Trophoblast cell (in vitro differentiated cells and primary cell): Measurements from ENCODE around the gene TMPRSS4.

Source experiments
- DNase-seq, 2 donors: peaks; one replicate each; pipeline ENCODE4 v3.0.0-alpha.2; 2016
- H2AFZ ChIP-seq: 2 replicates; pipeline ENCODE4 v1.6.1; 2013; ENCODE audit warnings: low read length, moderate library complexity, mild to moderate bottlenecking; ENCODE audit not compliant: insufficient read depth, poor library complexity
- H2AK5ac ChIP-seq: 2 replicates; pipeline ENCODE4 v1.6.1; 2013; ENCODE audit warnings: mild to moderate bottlenecking, low read length
- H2BK120ac ChIP-seq: 2 replicates; pipeline ENCODE4 v1.6.1; 2013; ENCODE audit warnings: low read length, mild to moderate bottlenecking, moderate library complexity; ENCODE audit not compliant: insufficient read depth, poor library complexity
- H2BK12ac ChIP-seq: 2 replicates; pipeline ENCODE4 v1.6.1; 2013; ENCODE audit warnings: mild to moderate bottlenecking, low read length, moderate library complexity
- H2BK5ac ChIP-seq: 2 replicates; pipeline ENCODE4 v1.6.1; 2013; ENCODE audit warnings: low read length, low read depth, moderate library complexity, mild to moderate bottlenecking; ENCODE audit not compliant: poor library complexity
- H3K14ac ChIP-seq: 2 replicates; pipeline ENCODE4 v1.6.1; 2013; ENCODE audit warnings: mild to moderate bottlenecking, low read length
- H3K18ac ChIP-seq: 2 replicates; pipeline ENCODE4 v1.6.1; 2013; ENCODE audit warnings: mild to moderate bottlenecking, low read length
- H3K23ac ChIP-seq: 2 replicates; pipeline ENCODE4 v1.6.1; 2013; ENCODE audit warnings: low read length
- H3K27ac ChIP-seq: 2 replicates; pipeline ENCODE4 v1.5.1; 2013; ENCODE audit warnings: low read depth, mild to moderate bottlenecking, inconsistent platforms, low read length, moderate library complexity
- H3K27me3 ChIP-seq: 2 replicates; pipeline ENCODE4 v1.6.1; 2013; ENCODE audit warnings: inconsistent platforms, mild to moderate bottlenecking, low read length, moderate library complexity; ENCODE audit not compliant: insufficient read depth
- H3K36me3 ChIP-seq, 2 experiments: 1 replicate in 1 of 2; 2 replicates in 1 of 2; pipeline ENCODE4 v1.6.1; 2013; ENCODE audit warnings: low read length in 2 of 2, mild to moderate bottlenecking in 2 of 2, moderate library complexity in 1 of 2; ENCODE audit not compliant: insufficient read depth in 2 of 2, control insufficient read depth in 1 of 2
- H3K4ac ChIP-seq: 2 replicates; pipeline ENCODE4 v1.6.1; 2013; ENCODE audit warnings: low read depth, mild to moderate bottlenecking, low read length, moderate library complexity
- H3K4me1 ChIP-seq, 2 experiments: 1 replicate in 1 of 2; 2 replicates in 1 of 2; pipeline ENCODE4 v1.6.1; 2013; ENCODE audit warnings: low read length in 2 of 2, mild to moderate bottlenecking in 2 of 2, moderate library complexity in 1 of 2; ENCODE audit not compliant: insufficient read depth in 2 of 2, control insufficient read depth in 1 of 2
- H3K4me2 ChIP-seq: 2 replicates; pipeline ENCODE4 v1.6.1; 2013; ENCODE audit warnings: inconsistent platforms, mild to moderate bottlenecking, low read length, moderate library complexity
- H3K4me3 ChIP-seq: 2 replicates; pipeline ENCODE4 v1.5.1; 2013; ENCODE audit warnings: mild to moderate bottlenecking, low read depth, low read length, inconsistent platforms
- H3K79me1 ChIP-seq: one replicate; pipeline ENCODE4 v1.6.1; 2013; ENCODE audit warnings: low read length
- H3K79me2 ChIP-seq: 2 replicates; pipeline ENCODE4 v1.6.1; 2013; ENCODE audit warnings: low read length, mild to moderate bottlenecking; ENCODE audit not compliant: control insufficient read depth, insufficient read depth, poor library complexity
- H3K9ac ChIP-seq: 2 replicates; pipeline ENCODE4 v1.6.1; 2013; ENCODE audit warnings: mild to moderate bottlenecking, low read length
- H3K9me3 ChIP-seq: 2 replicates; pipeline ENCODE4 v1.6.1; 2013; ENCODE audit warnings: low read depth, mild to moderate bottlenecking, control low read depth, inconsistent platforms, low read length; ENCODE audit not compliant: insufficient read depth
- H4K12ac ChIP-seq: 2 replicates; pipeline ENCODE4 v1.6.1; 2013; ENCODE audit warnings: low read depth, mild to moderate bottlenecking, low read length, moderate library complexity
- H4K8ac ChIP-seq: 2 replicates; pipeline ENCODE4 v1.6.1; 2013; ENCODE audit warnings: low read depth, mild to moderate bottlenecking, low read length, moderate library complexity
- H4K91ac ChIP-seq: one replicate; pipeline ENCODE4 v1.6.1; 2013; ENCODE audit warnings: low read depth, mild to moderate bottlenecking, low read length, moderate library complexity
- WGBS: extraction: QIAGEN DNeasy Blood & Tissue Kit; methylation state at CpG from one replicate; pipeline ENCODE4 v1.1.7; 2013; ENCODE audit warnings: missing lambda C conversion rate; ENCODE audit not compliant: insufficient read length, insufficient coverage; ENCODE audit errors: extremely low coverage; 5-methylcytosine and 5-hydroxymethylcytosine counted together

TMPRSS4 gene

DNA sequence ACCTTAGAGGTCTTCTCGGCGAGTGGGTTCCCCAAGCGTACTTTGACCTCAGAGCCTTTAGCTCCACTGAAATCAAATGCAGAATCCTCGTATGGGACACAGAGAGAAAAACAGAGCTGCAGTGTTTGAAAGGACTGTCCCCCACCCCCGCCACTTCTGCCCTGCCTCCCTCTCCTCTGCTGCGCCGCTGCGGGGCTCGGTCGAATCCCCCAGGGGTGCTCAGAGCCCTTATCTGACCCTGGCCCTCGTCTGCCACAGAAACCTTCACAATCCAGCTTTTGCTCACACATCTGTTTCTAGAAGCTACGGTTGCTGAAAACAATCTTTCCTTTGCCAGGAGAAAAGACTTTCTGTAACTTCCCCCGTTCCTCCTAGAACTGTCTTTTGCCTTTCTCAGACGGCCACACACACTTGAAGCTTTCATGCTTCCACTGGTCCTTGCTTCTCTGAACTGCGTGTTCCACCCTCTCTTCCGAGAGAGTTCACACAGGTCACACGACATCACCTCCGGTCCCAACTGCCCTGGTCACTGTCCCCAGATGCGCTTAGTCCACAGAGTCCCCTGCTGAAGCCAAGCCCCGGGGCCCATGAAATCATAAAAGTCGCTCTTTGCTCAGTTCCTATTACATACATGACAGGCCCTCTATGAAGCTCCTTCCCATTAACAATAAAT, 6.1 kb downstream of the TMPRSS4 start:
- no CpG with 5 or more reads among the region's 21 CpGs for WGBS
- Histone ChIP-seq H3K4me3 (no peak overlapping the region), H2BK5ac (no peak overlapping the region), H3K79me1 (no peaks in the 10 kb centered on the region), H3K9ac (no peak overlapping the region), H2AFZ (no peak overlapping the region), H3K23ac (no peak overlapping the region), H3K14ac (no peak overlapping the region), H3K4me1 (peaks cover 13 to 16% of the 10 kb centered on the region in 2 experiments), H3K36me3 (no peaks in the 10 kb centered on the region), H3K18ac (no peak overlapping the region), H4K12ac (no peak overlapping the region), H3K27ac (no peak overlapping the region), H3K79me2 (no peaks in the 10 kb centered on the region), H3K27me3 (no peaks in the 10 kb centered on the region), H4K8ac (no peak overlapping the region), H3K4me2 (no peak overlapping the region), H3K9me3 (peaks cover 12% of the 10 kb centered on the region), H2BK120ac (no peak overlapping the region), H4K91ac (no peak overlapping the region), H2AK5ac (no peak overlapping the region), H3K4ac (no peak overlapping the region), H2BK12ac (no peak overlapping the region)
- no peak for DNase-seq

DNA sequence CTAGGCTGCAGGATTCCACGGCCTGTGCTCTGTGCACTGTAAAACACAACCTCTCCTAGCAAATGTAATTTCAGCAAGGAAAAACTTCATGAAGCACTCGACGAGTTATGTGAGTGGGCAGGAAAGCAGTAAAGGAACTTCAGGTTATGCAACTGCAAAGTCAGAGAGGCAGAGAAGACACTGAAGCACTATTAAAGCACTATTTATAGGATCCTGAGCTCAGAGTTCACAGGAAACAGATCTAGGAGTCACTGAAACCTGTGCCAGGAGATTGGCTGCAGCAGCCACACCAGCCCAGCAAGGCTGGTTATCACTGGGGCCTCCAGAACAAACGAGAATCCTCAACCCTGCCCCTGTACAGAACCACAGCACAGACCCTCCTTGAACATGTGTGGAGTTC, 7.4 kb downstream of the TMPRSS4 start:
- H2BK12ac ChIP-seq, result no peak overlapping the region
- peaks cover 5 to 9% of the 10 kb centered on the region in 2 experiments for H3K4me1 ChIP-seq
- no peaks in the 10 kb centered on the region for H3K36me3 ChIP-seq
- H3K18ac ChIP-seq, result no peak overlapping the region
- no peak overlapping the region for H3K9ac ChIP-seq
- no peak overlapping the region for H4K12ac ChIP-seq
- no peak overlapping the region for H3K27ac ChIP-seq
- H2AFZ ChIP-seq, result no peak overlapping the region
- no peaks in the 10 kb centered on the region for H3K27me3 ChIP-seq
- no peaks in the 10 kb centered on the region for H3K79me2 ChIP-seq
- H2BK5ac ChIP-seq, result no peak overlapping the region
- H2AK5ac ChIP-seq, result no peak overlapping the region
- no peak overlapping the region for H2BK120ac ChIP-seq
- no peaks in the 10 kb centered on the region for H3K79me1 ChIP-seq
- no peak overlapping the region for H3K4me3 ChIP-seq
- WGBS, result no CpG with 5 or more reads among the region's 4 CpGs
- H3K4me2 ChIP-seq, result no peak overlapping the region
- no peak overlapping the region for H3K4ac ChIP-seq
- H4K91ac ChIP-seq, result no peak overlapping the region
- no peak for DNase-seq
- H4K8ac ChIP-seq, result no peak overlapping the region
- no peak overlapping the region for H3K23ac ChIP-seq
- H3K9me3 ChIP-seq, result peaks cover 12% of the 10 kb centered on the region
- no peak overlapping the region for H3K14ac ChIP-seq

DNA sequence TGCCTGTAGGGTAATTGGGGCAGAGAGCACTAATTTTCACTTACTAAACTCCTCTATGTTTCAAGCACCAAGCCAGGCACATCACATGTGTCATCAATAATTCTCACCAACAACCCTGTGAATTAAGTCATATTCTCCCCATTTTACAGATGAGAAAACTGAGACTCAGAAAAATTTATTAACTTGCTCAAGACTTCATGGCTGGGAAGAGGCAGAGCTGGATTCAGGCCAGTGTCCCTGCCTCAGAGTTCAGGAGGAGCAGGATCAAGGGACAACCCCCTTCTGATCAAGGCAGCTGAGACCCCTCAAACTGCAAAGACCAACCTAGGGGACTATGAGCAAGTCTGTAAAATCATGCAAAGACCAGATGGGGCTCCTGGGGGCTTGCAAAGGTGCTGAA, 7.8 kb downstream of the TMPRSS4 start:
- H2BK12ac ChIP-seq, result no peak overlapping the region
- H3K27me3 ChIP-seq, result no peaks in the 10 kb centered on the region
- no peak overlapping the region for H2BK120ac ChIP-seq
- H3K27ac ChIP-seq, result no peak overlapping the region
- H3K4me2 ChIP-seq, result no peak overlapping the region
- no peak overlapping the region for H3K14ac ChIP-seq
- H3K79me2 ChIP-seq, result no peaks in the 10 kb centered on the region
- peaks cover 1 to 5% of the 10 kb centered on the region in 2 experiments for H3K4me1 ChIP-seq
- no peak overlapping the region for H2AK5ac ChIP-seq
- no peak overlapping the region for H2BK5ac ChIP-seq
- H3K9me3 ChIP-seq, result peaks cover 12% of the 10 kb centered on the region
- no peaks in the 10 kb centered on the region for H3K79me1 ChIP-seq
- H4K8ac ChIP-seq, result no peak overlapping the region
- H4K12ac ChIP-seq, result no peak overlapping the region
- H3K18ac ChIP-seq, result no peak overlapping the region
- H3K9ac ChIP-seq, result no peak overlapping the region
- H3K36me3 ChIP-seq, result no peaks in the 10 kb centered on the region
- H3K4me3 ChIP-seq, result no peak overlapping the region
- H4K91ac ChIP-seq, result no peak overlapping the region
- H2AFZ ChIP-seq, result no peak overlapping the region
- no peak overlapping the region for H3K23ac ChIP-seq
- DNase-seq, result no peak
- no peak overlapping the region for H3K4ac ChIP-seq

DNA sequence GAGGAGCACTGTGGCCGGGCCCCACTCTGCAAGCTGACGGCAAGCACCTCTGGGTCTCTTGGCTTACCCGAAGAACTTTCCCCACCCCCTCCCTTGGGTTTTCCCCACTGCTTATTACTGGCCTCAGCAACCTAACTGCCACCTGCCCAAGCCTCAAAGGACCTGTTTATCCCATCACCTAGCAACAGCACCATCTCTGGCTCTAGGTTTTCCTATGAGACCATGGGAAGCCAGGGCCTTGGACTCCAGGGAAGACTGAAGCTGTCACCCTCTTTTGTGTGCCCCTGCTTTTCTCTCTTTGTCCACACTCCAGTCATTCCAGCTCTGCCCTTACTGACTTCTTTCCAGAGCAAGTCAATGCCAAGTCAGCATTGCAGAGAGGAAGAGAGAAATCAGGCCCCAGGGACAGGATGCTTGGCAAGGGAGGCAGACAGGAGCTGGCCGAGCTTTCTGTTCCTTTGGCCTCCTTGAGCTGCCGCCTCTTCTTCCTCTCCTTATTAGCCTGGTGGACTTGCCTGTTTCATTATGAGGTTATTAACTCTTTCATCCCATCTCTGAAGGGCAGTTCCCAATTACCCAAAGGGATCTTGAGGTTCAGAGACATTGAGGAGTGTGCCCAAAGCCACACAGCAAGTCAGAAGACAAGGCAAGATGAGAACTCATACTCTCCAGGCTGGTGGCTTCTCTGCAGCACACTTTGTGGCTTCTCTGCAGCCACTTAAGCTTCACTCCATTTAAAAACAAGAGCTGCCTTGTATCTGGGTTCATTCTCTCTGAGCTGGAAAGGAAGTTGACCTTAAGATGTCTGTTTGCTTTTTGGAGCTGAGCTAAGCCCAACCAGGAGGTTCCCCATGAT, 10.3 kb downstream of the TMPRSS4 start, which contains the start of gene SMIM35:
Gene SMIM35 (minus strand): TSS at position 51 of the 856 bp plus-strand sequence. CDS start 206 bp downstream, outside the sequence.
- Histone ChIP-seq H3K23ac (no peak within 1 kb of the TSS), H2BK12ac (no peak within 1 kb of the TSS), H3K18ac (no peak within 1 kb of the TSS), H3K36me3 (no peaks in the 10 kb centered on the region), H3K4me2 (no peak within 1 kb of the TSS), H2AK5ac (no peak within 1 kb of the TSS), H3K79me2 (no peaks in the 10 kb centered on the region), H4K91ac (no peak within 1 kb of the TSS), H2AFZ (no peak within 1 kb of the TSS), H3K4me1 (no peaks in the 10 kb centered on the region), H3K79me1 (no peaks in the 10 kb centered on the region), H3K9me3 (peaks cover 12% of the 10 kb centered on the region), H2BK5ac (no peak within 1 kb of the TSS), H3K27ac (no peak within 1 kb of the TSS), H3K4me3 (no peak within 1 kb of the TSS), H3K9ac (no peak within 1 kb of the TSS), H4K12ac (no peak within 1 kb of the TSS), H3K27me3 (no peaks in the 10 kb centered on the region), H4K8ac (no peak within 1 kb of the TSS), H3K4ac (no peak within 1 kb of the TSS), H2BK120ac (no peak within 1 kb of the TSS), H3K14ac (no peak within 1 kb of the TSS)
- no CpG with 5 or more reads among the region's 5 CpGs for WGBS
- DNase-seq, result no peak
